Measurements from ENCODE around the gene ARL4A.

The ARL4A gene

DNA sequence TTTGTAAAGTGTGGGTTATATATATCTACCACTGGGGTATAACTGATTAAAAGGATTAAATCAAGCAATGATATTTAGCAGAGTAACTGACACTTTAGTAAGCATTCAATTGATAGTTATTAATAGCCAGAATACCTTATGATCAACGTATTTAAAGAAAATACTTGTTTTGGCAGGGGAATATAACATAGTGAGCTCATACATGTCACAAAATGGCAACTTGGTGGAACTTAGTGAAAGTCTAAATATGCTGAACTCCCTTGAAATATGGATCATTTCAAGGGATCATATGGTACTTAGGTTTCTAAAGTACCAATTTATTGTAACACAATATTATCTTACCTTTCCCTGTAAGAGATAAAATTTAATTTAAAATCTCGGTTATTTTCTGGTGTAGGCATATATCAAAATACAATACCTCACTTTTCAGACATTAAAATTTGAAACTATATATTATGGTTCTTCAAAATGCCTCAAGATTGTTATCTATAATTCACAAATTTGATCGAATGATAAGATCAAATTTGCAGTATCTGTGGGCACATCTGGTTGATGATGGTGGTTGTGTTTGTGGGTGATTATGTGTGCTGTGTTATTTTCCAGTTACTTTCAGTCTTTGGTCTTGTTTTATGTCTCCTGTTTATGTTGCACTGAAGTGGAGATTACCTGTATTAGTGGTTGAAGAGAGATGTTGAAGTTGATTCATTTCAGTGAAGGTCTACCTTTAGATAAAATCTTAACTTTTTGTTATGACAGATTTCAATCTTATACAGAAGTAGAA lies 5.2 kb downstream of the ARL4A start:
- no peak overlapping the region for H3K27ac ChIP-seq
- no peak for TF ChIP-seq ZFX (IDR thresholded peaks at IDR 0.05; ENCODE audit: borderline replicate concordance)
- TF ChIP-seq, protein P1, sequence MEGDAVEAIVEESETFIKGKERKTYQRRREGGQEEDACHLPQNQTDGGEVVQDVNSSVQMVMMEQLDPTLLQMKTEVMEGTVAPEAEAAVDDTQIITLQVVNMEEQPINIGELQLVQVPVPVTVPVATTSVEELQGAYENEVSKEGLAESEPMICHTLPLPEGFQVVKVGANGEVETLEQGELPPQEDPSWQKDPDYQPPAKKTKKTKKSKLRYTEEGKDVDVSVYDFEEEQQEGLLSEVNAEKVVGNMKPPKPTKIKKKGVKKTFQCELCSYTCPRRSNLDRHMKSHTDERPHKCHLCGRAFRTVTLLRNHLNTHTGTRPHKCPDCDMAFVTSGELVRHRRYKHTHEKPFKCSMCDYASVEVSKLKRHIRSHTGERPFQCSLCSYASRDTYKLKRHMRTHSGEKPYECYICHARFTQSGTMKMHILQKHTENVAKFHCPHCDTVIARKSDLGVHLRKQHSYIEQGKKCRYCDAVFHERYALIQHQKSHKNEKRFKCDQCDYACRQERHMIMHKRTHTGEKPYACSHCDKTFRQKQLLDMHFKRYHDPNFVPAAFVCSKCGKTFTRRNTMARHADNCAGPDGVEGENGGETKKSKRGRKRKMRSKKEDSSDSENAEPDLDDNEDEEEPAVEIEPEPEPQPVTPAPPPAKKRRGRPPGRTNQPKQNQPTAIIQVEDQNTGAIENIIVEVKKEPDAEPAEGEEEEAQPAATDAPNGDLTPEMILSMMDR (IDR thresholded peaks at IDR 0.05): no peak

DNA sequence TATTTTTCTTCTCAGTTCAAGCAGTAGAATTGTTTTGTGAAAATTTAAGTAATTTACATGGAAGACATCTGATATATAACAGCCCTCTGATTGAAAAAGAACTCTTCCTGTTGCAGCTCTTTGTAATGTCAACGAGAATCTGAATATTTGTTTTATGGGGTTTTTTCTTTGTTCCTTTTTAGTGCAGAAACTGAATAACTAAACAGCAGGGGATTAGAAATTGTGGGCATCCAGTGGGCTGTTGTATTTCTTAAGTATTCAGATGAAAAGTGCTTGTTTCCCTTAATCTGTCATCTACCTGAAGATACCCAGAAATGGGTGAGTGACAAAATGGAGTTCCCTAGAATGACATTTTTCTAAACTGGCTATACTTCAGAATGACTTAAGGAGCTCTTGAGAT lies 7.4 kb downstream of the ARL4A start:
- no peak overlapping the region for H3K27ac ChIP-seq
- no peak for TF ChIP-seq ZFX (IDR thresholded peaks at IDR 0.05; ENCODE audit: borderline replicate concordance)
- TF ChIP-seq, protein P1 (IDR thresholded peaks at IDR 0.05): no peak

DNA sequence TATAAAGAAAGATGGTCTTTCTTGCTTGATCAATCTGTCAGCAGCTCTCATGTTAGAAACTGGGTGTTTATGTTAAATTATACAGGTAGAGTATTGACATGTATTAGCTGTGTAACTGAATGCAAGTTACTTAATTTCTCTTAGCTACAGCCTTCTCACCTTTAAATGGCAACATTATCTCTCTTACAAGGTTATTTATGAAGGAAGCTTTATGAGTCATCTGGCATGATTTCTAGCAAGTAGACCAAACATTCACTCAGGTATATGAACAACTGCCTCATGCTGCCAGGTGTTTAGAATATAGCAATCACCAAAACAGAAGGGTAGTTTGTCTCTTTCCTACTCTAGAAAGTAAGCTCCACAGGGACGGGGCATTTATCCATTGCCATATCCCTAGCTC lies 8.5 kb downstream of the ARL4A start:
- no peak overlapping the region for H3K27ac ChIP-seq
- TF ChIP-seq, protein P1 (IDR thresholded peaks at IDR 0.05): no peak
- TF ChIP-seq ZFX (IDR thresholded peaks at IDR 0.05; ENCODE audit: borderline replicate concordance): no peak

DNA sequence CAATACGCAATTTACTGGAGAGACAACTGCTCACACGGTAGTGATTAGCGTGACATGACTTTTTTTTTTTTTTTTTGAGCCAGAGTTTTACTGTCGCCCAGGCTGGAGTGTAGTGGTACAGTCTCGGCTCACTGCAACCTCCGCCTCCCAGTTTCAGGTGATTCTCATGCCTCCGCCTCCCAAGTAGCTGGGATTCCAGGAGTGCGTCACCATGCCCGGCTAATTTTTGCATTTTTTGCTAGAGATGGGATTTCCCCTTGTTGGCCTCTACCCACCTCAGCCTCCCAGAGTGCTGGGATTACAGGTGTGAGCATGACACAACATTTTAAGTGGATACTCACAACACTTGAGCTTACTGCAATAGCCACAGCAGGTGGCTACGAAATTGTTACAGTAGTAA lies 11.9 kb downstream of the ARL4A start:
- H3K27ac ChIP-seq: no peak overlapping the region

DNA sequence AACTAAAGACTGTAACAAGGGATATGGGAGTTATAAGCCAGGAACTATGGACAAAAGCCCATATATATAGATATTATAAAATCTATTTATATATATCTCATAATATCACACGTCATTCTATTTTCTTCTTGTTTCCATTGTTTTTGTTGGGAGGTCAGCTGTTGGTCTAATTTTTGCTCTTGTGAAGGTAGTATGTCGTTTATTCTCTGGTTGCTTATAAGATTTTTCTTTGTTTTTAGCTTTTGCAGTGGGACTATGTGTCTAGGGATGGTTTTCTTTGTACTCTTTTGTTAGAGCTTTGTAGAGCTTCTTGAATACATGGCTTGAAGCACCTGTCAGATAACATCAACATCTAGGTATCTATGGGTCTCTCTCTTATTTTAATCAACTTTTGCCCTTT lies 14.0 kb downstream of the ARL4A start:
- TF ChIP-seq ZFX (IDR thresholded peaks at IDR 0.05; ENCODE audit: borderline replicate concordance): no peak
- TF ChIP-seq, protein P1 (IDR thresholded peaks at IDR 0.05): no peak

More for the DNA sequence above, 11.9 kb downstream of the ARL4A start:
- no peak for TF ChIP-seq ZFX (IDR thresholded peaks at IDR 0.05; ENCODE audit: borderline replicate concordance)
- TF ChIP-seq, protein P1 (IDR thresholded peaks at IDR 0.05): no peak

DNA sequence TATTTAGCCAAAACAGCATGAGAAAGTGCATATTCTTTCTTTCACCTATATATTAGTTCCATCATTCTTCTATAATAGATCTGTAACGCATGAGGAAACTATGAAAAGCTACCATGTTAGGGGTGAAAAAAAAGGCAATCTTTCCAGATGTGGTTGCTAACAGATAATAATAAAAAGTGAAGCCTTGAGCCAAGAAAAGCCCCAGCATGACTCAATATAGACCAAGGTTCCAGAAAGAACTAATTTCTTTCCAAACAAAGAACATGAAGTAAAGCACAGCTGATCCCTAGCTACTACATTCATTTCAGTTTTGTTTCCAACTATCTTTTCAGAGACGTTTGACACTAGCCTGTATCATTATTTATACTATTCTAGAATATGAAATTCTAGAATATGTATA lies 16.4 kb downstream of the ARL4A start:
- no peak overlapping the region for H3K27ac ChIP-seq
- TF ChIP-seq, protein P1 (IDR thresholded peaks at IDR 0.05): no peak
- no peak for TF ChIP-seq ZFX (IDR thresholded peaks at IDR 0.05; ENCODE audit: borderline replicate concordance)

More for the DNA sequence above, 14.0 kb downstream of the ARL4A start:
- no peak overlapping the region for H3K27ac ChIP-seq

DNA sequence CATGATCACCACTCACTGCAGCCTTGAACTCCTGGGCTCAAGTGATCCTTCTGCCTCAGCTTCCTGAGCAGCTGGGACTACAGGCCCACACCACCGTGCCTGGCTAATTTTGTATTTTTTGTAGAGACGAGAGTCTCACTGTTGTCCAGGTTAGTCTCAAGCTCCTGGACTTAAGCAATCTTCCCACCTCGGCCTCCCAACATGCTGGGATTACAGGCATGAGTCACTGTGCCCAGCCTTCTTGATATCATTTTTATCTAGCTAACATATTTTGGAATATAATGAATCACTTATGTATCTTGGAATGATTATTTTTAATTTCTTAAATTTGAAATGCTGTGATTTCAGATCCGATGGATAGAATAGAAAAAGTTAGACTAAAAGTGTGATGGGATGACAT lies 18.4 kb downstream of the ARL4A start:
- no peak overlapping the region for H3K27ac ChIP-seq
- TF ChIP-seq ZFX (IDR thresholded peaks at IDR 0.05; ENCODE audit: borderline replicate concordance): no peak
- TF ChIP-seq, protein P1 (IDR thresholded peaks at IDR 0.05): no peak

Measured in 22Rv1 (cell line).